AG04450 (cell line): ENCODE measurements around the gene LSAMP. TPM values are rescaled to one million over a fixed set of nuclear protein-coding genes. Genes with fewer than 3 reads are reported as not detected.

Experiments used
- CTCF ChIA-PET: fragments of 300-600, 350-600 bp; formaldehyde crosslinking; extraction: SDS; loops from one replicate; lab custom pipeline; 2022; ENCODE audit warnings: antibody characterized with exemption, inconsistent platforms; lab: Charles Lee
- POLR2A ChIA-PET: fragments of 350-600 bp; formaldehyde crosslinking; extraction: SDS; loops from one replicate; lab custom pipeline; 2021; ENCODE audit warnings: antibody characterized with exemption, inconsistent platforms; lab: Yijun Ruan, JAX
- DNase-seq: peaks from one replicate; pipeline ENCODE4 v3.0.0-alpha.2; 2011; ENCODE audit warnings: low read depth, low spot score
- H3K27ac ChIP-seq: one replicate; pipeline ENCODE4 v1.5.1; 2012; ENCODE audit warnings: low read depth, low read length, control low read depth
- H3K27me3 ChIP-seq: one replicate; pipeline ENCODE4 v1.6.0; 2012; ENCODE audit warnings: low read length; ENCODE audit not compliant: control insufficient read depth, insufficient read depth
- H3K4me3 ChIP-seq: 2 replicates; pipeline ENCODE4 v1.5.1; 2011; ENCODE audit warnings: mild to moderate bottlenecking, low read depth, low read length, control low read depth
- H3K9me3 ChIP-seq: 2 replicates; pipeline ENCODE4 v1.5.1; 2012; ENCODE audit warnings: low read length; ENCODE audit not compliant: control insufficient read depth, insufficient read depth
- polyA plus RNA-seq: library from polyadenylated mRNA; depleted of rRNA; stranded (reverse); fragments of >200 nt; gene quantifications from 2 replicates; pipeline ENCODE4 v1.2.3, GENCODE V29; 2011
- TF ChIP-seq, protein P1 (sequence below): IDR thresholded peaks from 2 replicates; pipeline ENCODE4 v1.5.1; 2011; ENCODE audit warnings: low read depth, low read length, control low read depth, inconsistent platforms

Gene LSAMP
- polyA plus RNA-seq, 1 experiment, result 25.1 TPM

DNA sequence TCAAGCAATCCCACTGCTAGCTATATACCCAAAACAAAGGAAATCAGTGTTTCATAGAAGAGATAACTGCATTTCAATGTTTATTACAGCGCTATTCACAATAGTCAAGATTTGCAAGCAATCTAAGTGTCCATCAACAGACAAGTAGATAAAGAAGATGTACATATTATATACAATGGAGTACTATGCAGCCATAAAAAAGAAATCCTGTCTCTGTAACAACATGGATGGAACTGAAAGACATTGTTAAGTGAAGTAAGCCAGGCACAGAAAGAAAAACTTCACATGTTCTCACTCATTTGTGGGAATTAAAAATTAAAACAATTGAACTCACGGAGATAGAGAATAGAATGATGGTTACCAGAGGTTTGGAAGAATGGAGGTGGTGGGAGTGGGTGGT, 89.2 kb downstream of the LSAMP start:
- no peak for DNase-seq
- Histone ChIP-seq H3K4me3 (no peak overlapping the region), H3K9me3 (no peaks in the 10 kb centered on the region; the same call in 1 of the 2 replicates), H3K27me3 (no peaks in the 10 kb centered on the region), H3K27ac (no peak overlapping the region)
- TF ChIP-seq, protein P1, sequence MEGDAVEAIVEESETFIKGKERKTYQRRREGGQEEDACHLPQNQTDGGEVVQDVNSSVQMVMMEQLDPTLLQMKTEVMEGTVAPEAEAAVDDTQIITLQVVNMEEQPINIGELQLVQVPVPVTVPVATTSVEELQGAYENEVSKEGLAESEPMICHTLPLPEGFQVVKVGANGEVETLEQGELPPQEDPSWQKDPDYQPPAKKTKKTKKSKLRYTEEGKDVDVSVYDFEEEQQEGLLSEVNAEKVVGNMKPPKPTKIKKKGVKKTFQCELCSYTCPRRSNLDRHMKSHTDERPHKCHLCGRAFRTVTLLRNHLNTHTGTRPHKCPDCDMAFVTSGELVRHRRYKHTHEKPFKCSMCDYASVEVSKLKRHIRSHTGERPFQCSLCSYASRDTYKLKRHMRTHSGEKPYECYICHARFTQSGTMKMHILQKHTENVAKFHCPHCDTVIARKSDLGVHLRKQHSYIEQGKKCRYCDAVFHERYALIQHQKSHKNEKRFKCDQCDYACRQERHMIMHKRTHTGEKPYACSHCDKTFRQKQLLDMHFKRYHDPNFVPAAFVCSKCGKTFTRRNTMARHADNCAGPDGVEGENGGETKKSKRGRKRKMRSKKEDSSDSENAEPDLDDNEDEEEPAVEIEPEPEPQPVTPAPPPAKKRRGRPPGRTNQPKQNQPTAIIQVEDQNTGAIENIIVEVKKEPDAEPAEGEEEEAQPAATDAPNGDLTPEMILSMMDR, result no peak
- POLR2A ChIA-PET, result no interaction called here
- CTCF ChIA-PET, result no interaction called here

DNA sequence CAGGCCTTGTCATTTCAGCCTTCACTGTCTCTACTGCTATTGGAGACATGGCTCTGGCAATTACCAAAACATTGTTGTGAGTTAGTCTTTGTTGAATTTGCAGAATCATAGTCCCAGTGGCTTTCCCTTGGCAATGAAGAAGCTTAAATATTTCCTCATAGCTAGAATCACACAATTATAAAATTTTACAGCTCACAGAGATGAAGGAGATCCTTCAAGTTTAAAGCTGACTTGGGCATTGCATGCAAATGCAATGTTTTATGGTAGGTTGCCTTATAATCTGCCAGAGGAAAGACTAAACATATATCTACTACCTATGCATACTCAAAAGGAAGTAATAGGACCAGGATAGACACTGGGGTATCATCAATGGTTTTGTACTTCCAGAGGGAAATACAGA, 90.9 kb downstream of the LSAMP start:
- no peak for DNase-seq
- Histone ChIP-seq H3K9me3 (no peaks in the 10 kb centered on the region; the same call in 1 of the 2 replicates), H3K27ac (no peak overlapping the region), H3K27me3 (no peaks in the 10 kb centered on the region), H3K4me3 (no peak overlapping the region)
- ChIA-PET CTCF (no interaction called here), POLR2A (no interaction called here)
- TF ChIP-seq, protein P1, result no peak

- Histone ChIP-seq H3K27ac (no peak overlapping the region), H3K4me3 (no peak overlapping the region), H3K9me3 (no peaks in the 10 kb centered on the region), H3K27me3 (no peaks in the 10 kb centered on the region)
- POLR2A ChIA-PET, result no interaction called here
- TF ChIP-seq, protein P1, result no peak
- DNase-seq, result no peak
- CTCF ChIA-PET, result no interaction called here
These were observed 95.1 kb downstream of the LSAMP start for GRCh38 chr3:116350119-116350733.

- H3K27ac ChIP-seq, result no peak overlapping the region
- ChIA-PET CTCF (no interaction called here), POLR2A (no interaction called here)
- DNase-seq, result no peak
- TF ChIP-seq, protein P1, result no peak
- no peak overlapping the region for H3K4me3 ChIP-seq
- H3K27me3 ChIP-seq, result no peaks in the 10 kb centered on the region
- H3K9me3 ChIP-seq, result no peaks in the 10 kb centered on the region
These were observed 97.1 kb downstream of the LSAMP start for GRCh38 chr3:116348216-116348615.

DNA sequence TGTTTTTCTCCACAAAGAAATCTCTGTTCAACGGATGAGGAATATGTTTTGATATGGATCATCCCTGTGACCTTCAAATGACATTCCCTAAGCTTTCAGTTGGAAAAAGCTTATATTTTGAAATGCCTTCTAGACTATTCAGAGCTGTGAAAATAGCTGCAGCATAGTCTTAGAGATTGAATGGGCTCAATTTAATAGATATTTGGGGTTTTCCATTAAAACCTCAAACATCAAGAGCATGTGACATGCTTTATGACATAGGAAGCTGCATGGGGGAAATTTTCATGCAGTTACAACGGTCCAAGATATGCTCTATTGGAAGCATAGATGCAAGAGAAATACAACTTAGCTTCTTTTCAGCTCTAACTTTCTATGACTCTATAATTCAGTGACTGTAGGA, 102.8 kb downstream of the LSAMP start:
- ChIA-PET CTCF (no interaction called here), POLR2A (no interaction called here)
- no peak overlapping the region for H3K4me3 ChIP-seq
- TF ChIP-seq, protein P1, result no peak
- H3K27me3 ChIP-seq, result no peaks in the 10 kb centered on the region
- no peaks in the 10 kb centered on the region for H3K9me3 ChIP-seq
- no peak overlapping the region for H3K27ac ChIP-seq
- DNase-seq, result no peak
